Stimulated activated CD8-positive, alpha-beta memory T cell treated with anti-CD3 and anti-CD28 coated beads, Interleukin-15, amount 100 ng/mL, for 4 hours (primary cell): ENCODE results near the gene TOB1.

Experiments used
- DNase-seq, 2 donors: peaks; one replicate each; pipeline ENCODE4 v3.0.0-alpha.2; 2020; ENCODE audit warnings: low read depth in 2 of 2

Gene TOB1

GRCh38 chr17:50845240-50846147 lies 20.7 kb downstream of the TOB1 start:
- DNase-seq, result no peak

DNA sequence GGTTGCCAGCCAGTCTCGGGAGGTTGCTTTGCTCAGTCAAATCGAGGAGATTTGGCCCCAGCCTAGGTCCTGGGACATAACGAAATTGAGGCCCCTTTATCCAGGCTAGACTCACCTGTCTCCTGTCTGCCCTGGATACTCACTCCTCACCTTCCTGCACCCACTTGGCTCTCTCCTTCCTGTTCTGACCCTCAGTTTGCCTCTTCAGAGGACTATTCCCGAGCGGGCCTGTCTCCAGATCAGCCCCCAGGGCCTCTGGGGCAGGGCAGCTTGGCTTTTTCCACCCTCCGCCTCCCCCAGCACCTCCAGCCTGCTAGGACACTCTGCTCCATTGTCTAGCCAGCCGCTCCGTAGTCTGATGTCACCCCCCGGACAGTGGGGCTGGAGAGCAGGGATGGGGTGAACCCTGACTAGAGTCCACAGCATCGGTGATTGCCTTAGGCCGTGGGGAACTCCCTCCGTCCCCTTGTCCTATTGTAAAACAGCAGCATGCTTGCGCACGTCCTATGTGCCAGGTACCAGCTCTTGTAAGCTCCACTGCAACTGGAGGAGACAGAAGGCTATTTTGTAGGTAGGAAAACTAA lies 21.9 kb downstream of the TOB1 start:
- no peak for DNase-seq

DNA sequence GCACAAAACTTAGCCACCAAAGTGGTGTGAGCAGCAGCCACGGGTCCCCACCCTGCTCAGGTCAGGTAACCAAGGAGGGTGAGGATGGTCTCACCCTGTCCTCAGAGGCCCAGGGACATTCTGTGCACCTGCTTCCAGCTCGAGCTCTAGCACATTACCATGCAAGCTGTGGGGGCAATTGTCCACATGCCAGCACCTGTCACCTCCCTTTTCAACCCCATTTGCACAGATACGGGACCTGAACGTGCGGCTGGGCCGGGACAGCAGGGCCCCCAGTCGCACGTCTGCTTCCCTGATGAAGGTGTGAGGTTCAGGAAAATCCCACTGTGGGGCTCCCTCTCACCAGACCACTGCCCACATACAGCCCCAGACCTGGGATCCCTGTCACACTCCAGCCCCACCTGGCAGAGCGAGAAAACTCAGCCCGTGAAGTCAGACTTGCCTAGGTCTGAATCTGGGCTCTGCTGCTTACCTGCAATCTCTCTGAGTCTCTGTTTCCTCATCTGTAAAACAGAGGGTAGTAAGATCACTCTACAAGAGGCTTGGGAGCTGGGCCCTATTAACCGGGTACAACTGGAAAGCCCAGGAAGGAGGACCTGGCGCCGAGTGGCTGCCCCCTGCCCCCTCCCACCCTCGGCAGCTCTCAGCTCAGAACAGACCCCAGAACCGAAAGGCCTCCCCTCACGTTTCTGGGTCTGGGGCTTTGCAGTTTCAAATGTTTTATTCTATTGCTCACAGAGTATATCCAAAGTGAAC lies 22.8 kb downstream of the TOB1 start:
- DNase-seq, result no peak

DNA sequence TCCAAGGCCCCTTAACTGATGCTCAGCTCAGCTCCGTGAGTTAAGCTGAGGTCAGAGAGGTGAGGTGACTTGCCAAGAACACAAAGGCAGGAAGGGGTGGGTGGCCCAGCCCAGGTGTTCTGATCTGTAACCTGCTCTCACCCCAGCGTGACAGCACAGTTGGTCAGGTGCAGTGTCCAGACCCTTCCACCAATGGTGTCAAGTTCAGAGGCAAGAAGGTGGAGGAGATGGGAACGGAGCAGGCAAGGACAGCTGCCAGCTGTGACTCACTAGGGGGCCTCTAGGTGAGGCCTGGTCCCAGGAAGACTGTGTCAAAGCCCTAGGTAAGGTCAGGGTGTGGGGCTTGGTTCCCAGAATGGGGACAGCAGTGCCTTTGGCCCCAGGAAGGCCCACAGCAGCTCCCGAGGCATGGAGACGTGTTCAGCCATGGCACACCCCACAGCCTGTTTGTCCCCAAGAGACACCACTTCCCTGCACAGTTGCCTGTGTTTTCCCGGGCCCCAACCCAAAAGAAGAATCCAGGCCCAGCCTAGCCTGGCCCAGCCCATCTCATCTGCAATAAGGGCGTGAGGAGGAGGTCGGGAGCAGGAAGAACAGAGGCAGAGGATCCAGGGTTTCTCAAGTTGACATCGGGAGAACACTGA lies 23.5 kb downstream of the TOB1 start:
- DNase-seq, result no peak

- no peak for DNase-seq
Observed at GRCh38 chr17:50841949-50842354, 24.2 kb downstream of the TOB1 start.

- no peak for DNase-seq
Observed at GRCh38 chr17:50841277-50841948, 24.7 kb downstream of the TOB1 start.

- no peak for DNase-seq
Observed at GRCh38 chr17:50840311-50840851, 25.8 kb downstream of the TOB1 start.

GRCh38 chr17:50839591-50840310 lies 26.4 kb downstream of the TOB1 start:
- no peak for DNase-seq

DNA sequence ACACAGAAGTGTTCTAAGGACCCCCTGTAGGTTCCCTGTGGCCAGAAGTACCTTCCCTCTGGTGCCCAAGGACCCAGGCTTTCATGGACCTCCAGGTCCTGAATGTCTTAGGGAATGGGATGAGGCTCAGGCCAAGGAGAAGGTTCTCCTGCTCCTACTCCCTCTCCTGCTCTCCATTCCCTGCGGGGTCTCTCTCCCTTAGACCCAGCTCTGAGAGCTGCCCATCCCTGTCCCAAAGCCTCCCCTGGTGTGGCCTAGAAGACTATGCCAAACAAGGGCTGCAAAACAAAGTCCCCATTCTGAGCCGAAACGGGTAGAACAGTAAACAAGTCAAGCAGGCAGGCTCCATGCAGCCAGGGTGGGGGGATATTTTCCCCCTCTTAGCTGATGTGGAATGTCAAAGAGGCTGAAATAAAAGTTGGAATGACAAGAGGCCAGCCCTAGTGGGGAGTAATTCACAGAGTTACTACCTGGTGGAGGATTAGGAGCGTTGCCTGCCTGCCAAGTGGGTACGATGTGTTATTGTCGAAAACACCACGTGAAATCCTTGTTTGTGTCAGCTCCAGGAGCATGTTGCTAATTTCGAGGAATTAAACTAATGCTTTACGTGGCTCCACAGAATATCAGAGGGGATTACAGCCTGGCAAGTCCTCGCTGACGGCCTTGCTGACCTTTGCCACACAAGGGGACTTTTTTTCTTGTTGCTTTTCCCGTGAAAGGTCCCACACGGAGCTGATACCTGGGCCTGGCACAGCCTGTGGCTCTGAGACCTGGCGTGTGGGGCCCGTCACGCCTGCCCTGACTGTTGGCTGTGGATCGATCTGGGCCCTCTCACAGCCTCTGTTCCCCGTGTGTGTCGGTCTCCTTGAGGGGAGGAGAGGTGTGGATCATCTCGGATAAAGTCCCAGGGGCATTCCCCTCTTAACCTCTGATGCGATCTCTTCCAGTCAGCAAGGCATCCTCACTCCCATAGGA lies 27.9 kb downstream of the TOB1 start:
- no peak for DNase-seq

GRCh38 chr17:50837286-50837979 lies 28.7 kb downstream of the TOB1 start:
- DNase-seq, result no peak

DNA sequence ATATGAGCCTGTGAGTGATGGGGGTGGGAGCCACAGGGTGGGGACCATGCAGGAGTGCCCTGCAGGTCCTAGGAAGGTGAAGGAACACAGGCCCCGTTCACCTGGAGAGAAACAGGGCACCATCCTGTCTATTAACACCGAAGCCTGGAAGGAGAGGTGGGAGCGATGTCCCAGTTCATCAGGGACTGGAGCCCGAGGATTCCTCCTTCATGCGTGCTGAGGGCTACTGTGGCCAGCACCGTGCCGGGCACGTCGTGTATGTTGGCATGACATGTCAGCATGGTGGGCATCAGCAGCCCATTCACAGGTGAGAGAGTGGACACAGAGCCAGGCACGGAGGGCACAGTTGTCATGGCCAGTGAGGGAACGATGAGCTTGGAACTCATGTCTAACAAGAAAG lies 29.3 kb downstream of the TOB1 start:
- no peak for DNase-seq

- no peak for DNase-seq
Observed at GRCh38 chr17:50835301-50836234, 30.6 kb downstream of the TOB1 start, which contains the start of gene WFIKKN2. Gene WFIKKN2 (plus strand): TSS chr17:50835586. CDS start chr17:50835938, 352 bp downstream.

- DNase-seq, result no peak
Observed at GRCh38 chr17:50834429-50835300, 31.5 kb downstream of the TOB1 start.

- no peak for DNase-seq
Observed at GRCh38 chr17:50833510-50834428, 32.4 kb downstream of the TOB1 start.

- DNase-seq, result no peak
Observed at GRCh38 chr17:50832864-50833381, 33.2 kb downstream of the TOB1 start.
